PC-9 (cell line): ENCODE data around the gene SGCE. TPM values are rescaled to one million over a fixed set of nuclear protein-coding genes. Genes with fewer than 3 reads are reported as not detected.

Experiments
- BruUV-seq: library from RNA; stranded (reverse); fragments of 400-500 nt; replicated peaks from 2 replicates; lab custom pipeline; 2021; lab: Mats Ljungman, UMichigan
- CTCF ChIA-PET: fragments of 300-600 bp; sonication (Branson Sonifier 250); formaldehyde crosslinking; loops from one replicate; lab custom pipeline; 2022; ENCODE audit warnings: antibody characterized with exemption; lab: Charles Lee
- POLR2A ChIA-PET: fragments of 300-600 bp; sonication (Branson Sonifier 250); formaldehyde crosslinking; loops from one replicate; lab custom pipeline; 2022; ENCODE audit warnings: antibody characterized with exemption; ENCODE audit not compliant: unreplicated experiment; lab: Charles Lee
- DNase-seq, 2 experiments: peaks; one replicate each; pipeline versions ENCODE4 v3.0.0 to v3.0.0-alpha.2; 2015 to 2022; ENCODE audit warnings: mixed read lengths in 1 of 2
- H2AFZ ChIP-seq: fragments of 200-600 bp; sonication (generic); 2 replicates; pipeline ENCODE4 v1.8.1; 2017; ENCODE audit warnings: antibody characterized with exemption
- H3F3A ChIP-seq: fragments of 200-600 bp; sonication (generic); 2 replicates; pipeline ENCODE4 v1.8.1; 2017; ENCODE audit warnings: antibody characterized with exemption, mild to moderate bottlenecking, low read depth; ENCODE audit not compliant: insufficient read depth
- H3K27ac ChIP-seq: fragments of 200-600 bp; sonication (generic); 2 replicates; pipeline ENCODE4 v1.6.1; 2016; ENCODE audit warnings: mixed run types
- H3K27me3 ChIP-seq: fragments of 200-600 bp; sonication (generic); 2 replicates; pipeline ENCODE4 v1.6.1; 2016; ENCODE audit warnings: low read depth, mixed run types; ENCODE audit not compliant: insufficient read depth
- H3K36me3 ChIP-seq: fragments of 200-600 bp; sonication (generic); 2 replicates; pipeline ENCODE4 v1.6.1; 2016; ENCODE audit warnings: low read depth, mixed run types
- H3K4me1 ChIP-seq: fragments of 200-600 bp; sonication (generic); replicated peaks from 2 replicates; pipeline ENCODE4 v1.6.1; 2016; ENCODE audit warnings: mixed run types; ENCODE audit not compliant: insufficient read depth
- H3K4me2 ChIP-seq: fragments of 200-600 bp; sonication (generic); 2 replicates; pipeline ENCODE4 v1.6.1; 2017; ENCODE audit warnings: mixed run types
- H3K4me3 ChIP-seq: fragments of 200-600 bp; sonication (generic); 2 replicates; pipeline ENCODE4 v1.6.1; 2016; ENCODE audit warnings: mixed run types
- H3K79me2 ChIP-seq: fragments of 200-600 bp; sonication (generic); 2 replicates; pipeline ENCODE4 v1.6.1; 2017; ENCODE audit warnings: low read depth, mixed run types
- H3K9me2 ChIP-seq: fragments of 200-600 bp; sonication (generic); 2 replicates; pipeline ENCODE4 v1.8.1; 2017; ENCODE audit warnings: mild to moderate bottlenecking; ENCODE audit not compliant: insufficient read depth
- H3K9me3 ChIP-seq: fragments of 200-600 bp; sonication (generic); 2 replicates; pipeline ENCODE4 v1.8.1; 2016; ENCODE audit warnings: low read depth; ENCODE audit not compliant: insufficient read depth
- H4K20me1 ChIP-seq: fragments of 200-600 bp; sonication (generic); 2 replicates; pipeline ENCODE4 v1.8.1; 2017; ENCODE audit not compliant: insufficient read depth
- EZH2 ChIP-seq: fragments of 200-600 bp; sonication (generic); IDR thresholded peaks from 2 replicates; pipeline ENCODE4 v1.8.0; 2017; ENCODE audit warnings: antibody characterized with exemption, low read depth
- intact Hi-C: fragments of 100-400 bp; cut with micrococcal nuclease; formaldehyde crosslinking; loops from one replicate; pipeline ENCODE4 v1.10.0; 2022; ENCODE audit not compliant: unreplicated experiment
- total RNA-seq: library from RNA; stranded (reverse); gene quantifications from 2 replicates; pipeline ENCODE4 v1.2.3, GENCODE V29; 2021
- TF ChIP-seq, protein P1 (sequence below): fragments of 200-600 bp; sonication (generic); conservative IDR thresholded peaks from 2 replicates; pipeline ENCODE4 v1.6.1; 2017; ENCODE audit warnings: mixed run types, antibody characterized with exemption, mild to moderate bottlenecking, moderate library complexity

The SGCE gene
- total RNA-seq, 1 experiment from 2014 or later, result 37.7 TPM

DNA sequence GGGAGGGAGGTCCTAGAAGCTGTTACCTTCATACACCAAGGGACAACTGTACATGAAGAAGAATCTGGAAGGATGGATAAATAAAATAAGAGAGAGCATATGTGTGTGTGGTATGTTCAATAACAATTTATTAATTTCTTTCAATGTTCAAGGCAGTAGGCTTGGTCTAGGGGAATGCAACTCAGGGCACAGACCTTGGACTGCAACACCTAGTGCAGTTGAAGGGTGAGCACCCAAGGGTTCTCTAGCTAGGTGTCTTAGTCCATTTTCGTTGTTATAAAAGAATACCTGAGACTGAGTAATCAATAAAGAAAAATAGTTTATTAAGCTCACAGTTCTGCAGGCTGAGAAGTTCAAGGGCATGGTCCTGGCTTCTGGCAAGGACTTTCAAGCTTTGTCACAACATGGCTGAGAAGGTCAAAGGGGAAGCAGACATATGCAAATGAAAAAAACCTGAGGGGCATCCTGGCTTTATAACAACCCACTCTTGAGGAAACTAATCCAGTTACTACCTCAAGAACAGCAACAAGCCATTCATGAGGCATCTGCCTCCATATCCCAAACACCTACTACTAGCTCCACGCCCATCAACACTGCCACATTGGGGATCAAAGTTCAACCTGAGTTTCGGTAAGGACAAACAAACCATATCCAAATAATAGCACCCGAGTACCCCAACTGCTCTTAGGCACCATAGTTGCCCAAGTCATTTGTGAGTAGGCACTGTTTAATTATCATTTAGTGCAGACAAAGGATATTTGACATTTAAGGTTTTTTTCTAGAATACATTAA lies 15.7 kb upstream of the SGCE start:
- no TSS peak for BruUV-seq
- CTCF ChIA-PET, result no interaction called here
- H3K4me3 ChIP-seq, result no peak overlapping the region

DNA sequence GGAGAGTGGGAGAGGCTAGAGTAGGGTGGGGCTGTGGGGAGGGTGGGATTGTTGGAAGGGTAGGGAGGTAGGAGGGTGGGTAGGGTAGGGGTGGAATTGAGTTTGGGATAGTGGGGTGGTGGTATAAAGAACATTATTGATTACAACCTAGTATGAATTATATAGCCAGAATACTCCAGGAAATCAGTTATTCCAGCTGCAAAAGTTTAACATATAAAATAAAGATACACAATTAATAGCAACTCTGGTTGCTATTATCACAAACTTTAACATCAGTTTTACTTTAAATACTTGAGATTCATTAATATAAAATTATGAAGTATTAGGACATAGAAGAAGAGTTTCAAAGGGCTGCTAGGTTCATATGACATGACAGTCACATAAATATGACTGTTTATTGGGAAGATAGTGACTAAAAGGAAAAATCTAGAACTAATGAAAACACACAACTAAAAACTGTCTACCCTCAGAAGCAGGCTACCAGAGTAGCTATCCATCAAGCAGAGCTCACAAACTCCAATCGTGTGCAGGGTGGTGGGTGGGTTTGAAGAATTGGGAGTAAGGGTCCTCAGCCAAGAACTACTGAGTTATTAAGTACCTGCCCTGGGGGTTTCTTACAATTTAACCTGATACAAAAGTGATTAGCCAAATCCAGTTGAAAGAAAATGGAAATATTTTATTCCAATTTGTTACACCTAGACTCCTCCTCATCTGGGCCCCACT lies 14.0 kb upstream of the SGCE start:
- Histone ChIP-seq H3K9me2 (no peaks in the 10 kb centered on the region; the same call in 1 of the 2 replicates), H3K36me3 (no peaks in the 10 kb centered on the region), H3F3A (no peaks in the 10 kb centered on the region), H3K4me1 (no peaks in the 10 kb centered on the region), H3K27me3 (no peaks in the 10 kb centered on the region), H3K27ac (no peak overlapping the region), H3K4me2 (no peak overlapping the region), H3K4me3 (no peak overlapping the region), H3K79me2 (no peaks in the 10 kb centered on the region), H4K20me1 (no peaks in the 10 kb centered on the region), H3K9me3 (no peaks in the 10 kb centered on the region; the same call in 1 of the 2 replicates), H2AFZ (no peak overlapping the region)
- intact Hi-C loops, result no loop called here
- POLR2A ChIA-PET, result no interaction called here
- no TSS peak for BruUV-seq
- DNase-seq, result no peak
- TF ChIP-seq, protein P1, sequence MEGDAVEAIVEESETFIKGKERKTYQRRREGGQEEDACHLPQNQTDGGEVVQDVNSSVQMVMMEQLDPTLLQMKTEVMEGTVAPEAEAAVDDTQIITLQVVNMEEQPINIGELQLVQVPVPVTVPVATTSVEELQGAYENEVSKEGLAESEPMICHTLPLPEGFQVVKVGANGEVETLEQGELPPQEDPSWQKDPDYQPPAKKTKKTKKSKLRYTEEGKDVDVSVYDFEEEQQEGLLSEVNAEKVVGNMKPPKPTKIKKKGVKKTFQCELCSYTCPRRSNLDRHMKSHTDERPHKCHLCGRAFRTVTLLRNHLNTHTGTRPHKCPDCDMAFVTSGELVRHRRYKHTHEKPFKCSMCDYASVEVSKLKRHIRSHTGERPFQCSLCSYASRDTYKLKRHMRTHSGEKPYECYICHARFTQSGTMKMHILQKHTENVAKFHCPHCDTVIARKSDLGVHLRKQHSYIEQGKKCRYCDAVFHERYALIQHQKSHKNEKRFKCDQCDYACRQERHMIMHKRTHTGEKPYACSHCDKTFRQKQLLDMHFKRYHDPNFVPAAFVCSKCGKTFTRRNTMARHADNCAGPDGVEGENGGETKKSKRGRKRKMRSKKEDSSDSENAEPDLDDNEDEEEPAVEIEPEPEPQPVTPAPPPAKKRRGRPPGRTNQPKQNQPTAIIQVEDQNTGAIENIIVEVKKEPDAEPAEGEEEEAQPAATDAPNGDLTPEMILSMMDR, result no peak
- TF ChIP-seq EZH2, result no peak
- CTCF ChIA-PET, result no interaction called here

More for the DNA sequence above, 15.7 kb upstream of the SGCE start:
- POLR2A ChIA-PET, result no interaction called here
- no peak overlapping the region for H2AFZ ChIP-seq
- no peaks in the 10 kb centered on the region for H3K79me2 ChIP-seq
- H3K4me1 ChIP-seq, result no peaks in the 10 kb centered on the region
- intact Hi-C loops, result no loop called here
- no peaks in the 10 kb centered on the region for H3K36me3 ChIP-seq
- H3K27ac ChIP-seq, result no peak overlapping the region
- TF ChIP-seq, protein P1, result no peak
- no peak for TF ChIP-seq EZH2
- H3F3A ChIP-seq, result no peaks in the 10 kb centered on the region
- DNase-seq, result no peak
- no peaks in the 10 kb centered on the region for H3K9me3 ChIP-seq
- no peaks in the 10 kb centered on the region for H4K20me1 ChIP-seq
- H3K27me3 ChIP-seq, result no peaks in the 10 kb centered on the region
- no peak overlapping the region for H3K4me2 ChIP-seq
- H3K9me2 ChIP-seq, result no peaks in the 10 kb centered on the region; the same call in 1 of the 2 replicates

DNA sequence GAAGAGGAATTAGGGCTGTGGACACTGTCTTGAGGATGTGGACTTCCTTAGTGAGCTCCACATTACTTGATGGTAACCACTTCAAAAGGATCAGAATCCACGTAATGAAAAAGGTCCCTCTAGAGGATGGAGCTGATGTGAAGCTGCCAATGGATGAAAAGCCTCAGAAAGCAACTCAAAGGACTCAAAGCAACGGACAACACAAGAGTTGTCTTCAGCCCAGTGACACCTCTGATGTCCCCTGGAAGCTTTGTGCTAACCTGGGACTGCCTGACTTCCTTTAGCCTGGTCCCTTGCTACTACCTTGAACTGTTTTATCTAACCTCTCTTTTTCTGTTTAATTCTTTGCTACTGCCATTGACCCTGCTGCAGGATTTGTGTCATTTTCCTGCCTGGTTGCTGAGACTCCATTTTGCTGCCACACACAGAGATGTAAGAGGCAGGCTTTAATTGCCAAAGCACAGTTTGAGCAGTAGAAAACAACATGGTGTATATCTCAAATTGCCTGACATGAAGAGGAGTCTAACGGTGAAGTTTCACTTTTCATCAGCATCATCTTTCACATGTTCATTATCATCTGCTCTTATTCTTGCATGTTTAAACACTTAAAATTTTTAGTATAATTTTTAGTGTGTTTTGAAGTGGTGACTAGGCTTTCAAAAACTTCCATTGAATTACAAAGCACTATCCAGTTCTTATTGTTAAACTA lies 11.1 kb upstream of the SGCE start:
- Histone ChIP-seq H4K20me1 (no peaks in the 10 kb centered on the region), H3K4me3 (no peak overlapping the region), H3K9me2 (no peaks in the 10 kb centered on the region; the same call in 1 of the 2 replicates), H3F3A (no peaks in the 10 kb centered on the region), H3K9me3 (no peaks in the 10 kb centered on the region; the same call in 1 of the 2 replicates), H3K27me3 (no peaks in the 10 kb centered on the region), H3K4me2 (no peak overlapping the region), H3K4me1 (no peaks in the 10 kb centered on the region), H3K27ac (no peak overlapping the region), H3K36me3 (no peaks in the 10 kb centered on the region), H3K79me2 (no peaks in the 10 kb centered on the region), H2AFZ (no peak overlapping the region)
- TF ChIP-seq, protein P1, result no peak
- TF ChIP-seq EZH2, result no peak
- CTCF ChIA-PET, result no interaction called here
- BruUV-seq, result no TSS peak
- DNase-seq, result no peak
- POLR2A ChIA-PET, result no interaction called here
- intact Hi-C loops, result no loop called here
